ENCODE results near the gene NPR1. TPM values are rescaled to one million over a fixed set of nuclear protein-coding genes. Genes with fewer than 3 reads are reported as not detected.

NPR1 gene
- total and polyA plus RNA-seq, 2 of the 13 experiments (the other 11 are each of a cell fraction or from before 2014, with no cell fraction given): not detected

- TF ChIP-seq ZNF788 (CRISPR knock-in tag; IDR thresholded peaks at IDR 0.05; ENCODE audit: borderline replicate concordance): 0 out of 2 replicates have a peak, but pooled peaks have one; percentile 40
- TF ChIP-seq GABPA (IDR thresholded peaks at IDR 0.05; ENCODE audit: low read depth, low read length): peak; percentile 21; the same call in 1 of the 2 replicates
- peak; percentile 47; the same call in 1 of the 2 replicates for TF ChIP-seq GABPA (CRISPR knock-in tag; IDR thresholded peaks at IDR 0.05; ENCODE audit: low read depth)
- peak; percentile 55; the same call in 1 of the 2 replicates for TF ChIP-seq ZNF713 (CRISPR knock-in tag; IDR thresholded peaks at IDR 0.05)
- no peak for TF ChIP-seq TRIM24 (CRISPR knock-in tag; IDR thresholded peaks at IDR 0.05)
- TF ChIP-seq, protein P1, sequence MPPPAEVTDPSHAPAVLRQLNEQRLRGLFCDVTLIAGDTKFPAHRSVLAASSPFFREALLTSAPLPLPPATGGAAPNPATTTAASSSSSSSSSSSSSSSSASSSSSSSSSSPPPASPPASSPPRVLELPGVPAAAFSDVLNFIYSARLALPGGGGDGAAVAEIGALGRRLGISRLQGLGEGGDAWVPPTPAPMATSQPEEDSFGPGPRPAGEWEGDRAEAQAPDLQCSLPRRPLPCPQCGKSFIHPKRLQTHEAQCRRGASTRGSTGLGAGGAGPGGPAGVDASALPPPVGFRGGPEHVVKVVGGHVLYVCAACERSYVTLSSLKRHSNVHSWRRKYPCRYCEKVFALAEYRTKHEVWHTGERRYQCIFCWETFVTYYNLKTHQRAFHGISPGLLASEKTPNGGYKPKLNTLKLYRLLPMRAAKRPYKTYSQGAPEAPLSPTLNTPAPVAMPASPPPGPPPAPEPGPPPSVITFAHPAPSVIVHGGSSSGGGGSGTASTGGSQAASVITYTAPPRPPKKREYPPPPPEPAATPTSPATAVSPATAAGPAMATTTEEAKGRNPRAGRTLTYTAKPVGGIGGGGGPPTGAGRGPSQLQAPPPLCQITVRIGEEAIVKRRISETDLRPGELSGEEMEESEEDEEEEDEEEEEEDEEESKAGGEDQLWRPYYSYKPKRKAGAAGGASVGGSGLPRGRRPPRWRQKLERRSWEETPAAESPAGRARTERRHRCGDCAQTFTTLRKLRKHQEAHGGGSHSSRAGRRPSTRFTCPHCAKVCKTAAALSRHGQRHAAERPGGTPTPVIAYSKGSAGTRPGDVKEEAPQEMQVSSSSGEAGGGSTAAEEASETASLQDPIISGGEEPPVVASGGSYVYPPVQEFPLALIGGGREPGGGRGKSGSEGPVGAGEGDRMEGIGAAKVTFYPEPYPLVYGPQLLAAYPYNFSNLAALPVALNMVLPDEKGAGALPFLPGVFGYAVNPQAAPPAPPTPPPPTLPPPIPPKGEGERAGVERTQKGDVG (CRISPR knock-in tag; IDR thresholded peaks at IDR 0.05; ENCODE audit: borderline replicate concordance): no peak
- peak; percentile 76; the same call in 1 of the 2 replicates for TF ChIP-seq ZC3H4 (CRISPR knock-in tag; IDR thresholded peaks at IDR 0.05; ENCODE audit: borderline replicate concordance)
- 0 out of 2 replicates have a peak, but pooled peaks have one; percentile 12 for TF ChIP-seq BORCS8-MEF2B (CRISPR knock-in tag; IDR thresholded peaks at IDR 0.05)
- peak; percentile 69 for TF ChIP-seq RFX3 (CRISPR knock-in tag; IDR thresholded peaks at IDR 0.05)
- TF ChIP-seq PATZ1 (CRISPR knock-in tag; IDR thresholded peaks at IDR 0.05): 0 out of 2 replicates have a peak, but pooled peaks have one; percentile 7
These were observed 50.0 kb downstream of the NPR1 start (continued) for GRCh38 chr1:153728305-153729066.

Data from HepG2 (cell line).